GM21360 (cell line): Measurements from ENCODE around the gene CDH1.

Experiments
- ATAC-seq: cut with Tn5 transposase; IDR thresholded peaks from one replicate; pipeline ENCODE4 v1.9.1; 2021; ENCODE audit warnings: mild to moderate bottlenecking, moderate library complexity; ENCODE audit not compliant: unreplicated experiment

The CDH1 gene

GRCh38 chr16:68759062-68759461, 22.0 kb downstream of the CDH1 start:
- ATAC-seq = no peak

DNA sequence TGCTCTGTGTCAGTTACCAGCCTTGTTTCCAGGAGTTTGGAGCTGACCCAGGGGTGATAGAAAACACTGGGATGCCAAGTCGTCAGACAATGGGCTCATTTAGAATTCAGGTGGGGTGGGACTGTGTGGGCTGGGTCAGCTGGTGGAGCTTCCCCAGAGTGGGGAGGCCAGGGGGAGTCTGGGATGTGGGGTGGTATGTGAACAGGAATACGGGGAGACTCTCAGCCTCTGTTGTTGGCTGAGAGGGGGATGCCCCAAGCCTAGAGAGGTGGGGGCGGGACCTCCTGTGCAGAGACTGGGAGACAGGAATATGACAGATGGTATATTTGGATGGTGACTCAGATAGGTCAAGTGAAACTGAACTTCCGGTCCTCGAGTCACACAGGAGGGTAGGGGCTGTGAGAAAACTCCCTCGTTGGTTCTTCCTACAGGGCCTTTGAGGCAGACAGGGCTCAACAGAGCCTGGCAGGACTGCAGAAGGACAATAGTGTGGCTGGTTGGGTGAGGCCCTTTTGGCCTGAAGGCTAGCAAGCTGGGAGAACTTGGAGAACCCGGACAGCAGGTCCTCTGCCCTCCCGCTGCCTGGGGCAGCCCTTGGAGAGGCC, 23.7 kb downstream of the CDH1 start:
- peak; percentile 42 for ATAC-seq

GRCh38 chr16:68762996-68763756, 26.1 kb downstream of the CDH1 start:
- no peak for ATAC-seq

DNA sequence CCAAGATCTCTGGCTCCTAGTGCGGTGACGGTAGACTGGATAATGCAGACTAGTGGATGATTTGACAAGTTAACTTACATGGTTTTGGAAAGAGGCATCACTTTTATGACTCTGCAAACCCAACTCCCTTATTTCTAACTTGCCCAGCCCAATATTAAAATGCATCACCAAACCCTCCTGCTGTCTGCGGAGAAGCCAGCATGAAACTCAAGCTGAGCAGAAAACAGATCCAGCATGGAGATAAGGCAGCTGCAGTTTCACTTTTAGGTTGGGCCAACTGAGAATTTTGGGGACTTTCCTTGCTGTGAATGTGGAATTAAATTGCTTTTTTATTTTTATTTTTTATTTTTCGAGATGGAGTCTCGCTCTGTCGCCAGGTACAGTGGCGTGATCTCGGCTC, 27.8 kb downstream of the CDH1 start:
- ATAC-seq = no peak

GRCh38 chr16:68767581-68767980, 30.5 kb downstream of the CDH1 start:
- ATAC-seq = no peak

- ATAC-seq = no peak
Observed at GRCh38 chr16:68768175-68768574, 31.1 kb downstream of the CDH1 start.

DNA sequence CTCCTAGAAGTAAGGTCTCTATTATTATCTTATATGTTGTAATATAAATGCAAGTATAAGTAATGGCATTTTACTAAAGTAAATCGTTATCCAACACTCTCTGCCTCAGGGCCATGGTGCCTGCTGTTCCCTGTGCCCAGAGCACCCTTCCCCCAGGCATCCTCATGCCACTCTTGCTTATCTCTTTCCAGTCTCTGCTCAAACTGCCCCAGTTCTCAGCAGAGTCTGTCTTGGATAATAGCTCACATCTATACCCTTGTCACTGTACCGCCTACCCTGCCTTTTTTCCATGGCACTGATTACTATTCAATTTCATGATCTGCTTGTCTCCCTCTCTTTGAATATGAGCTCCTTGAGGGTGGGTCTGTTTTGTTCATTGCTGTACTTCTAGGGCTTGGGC, 31.7 kb downstream of the CDH1 start:
- ATAC-seq = no peak

DNA sequence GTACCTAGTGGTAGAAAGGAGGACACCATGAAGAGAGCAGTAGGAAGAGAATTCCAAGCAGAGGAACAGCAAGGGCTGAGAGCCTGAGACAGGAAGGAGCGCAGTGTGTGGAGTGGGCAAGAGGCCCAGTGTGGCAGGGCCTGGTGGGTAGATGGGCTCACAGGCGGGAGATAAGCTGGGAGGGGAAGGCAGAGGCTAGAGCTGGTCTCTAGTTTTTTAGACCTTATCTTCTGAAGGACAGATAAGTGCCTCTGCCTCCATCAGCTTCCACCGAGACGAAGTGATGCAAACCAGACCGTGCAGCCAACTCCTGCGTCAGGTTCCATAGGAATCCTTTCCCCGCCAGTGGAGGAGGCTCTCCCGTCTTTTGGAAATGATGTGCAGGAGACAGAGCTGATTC, 33.6 kb downstream of the CDH1 start:
- no peak for ATAC-seq

DNA sequence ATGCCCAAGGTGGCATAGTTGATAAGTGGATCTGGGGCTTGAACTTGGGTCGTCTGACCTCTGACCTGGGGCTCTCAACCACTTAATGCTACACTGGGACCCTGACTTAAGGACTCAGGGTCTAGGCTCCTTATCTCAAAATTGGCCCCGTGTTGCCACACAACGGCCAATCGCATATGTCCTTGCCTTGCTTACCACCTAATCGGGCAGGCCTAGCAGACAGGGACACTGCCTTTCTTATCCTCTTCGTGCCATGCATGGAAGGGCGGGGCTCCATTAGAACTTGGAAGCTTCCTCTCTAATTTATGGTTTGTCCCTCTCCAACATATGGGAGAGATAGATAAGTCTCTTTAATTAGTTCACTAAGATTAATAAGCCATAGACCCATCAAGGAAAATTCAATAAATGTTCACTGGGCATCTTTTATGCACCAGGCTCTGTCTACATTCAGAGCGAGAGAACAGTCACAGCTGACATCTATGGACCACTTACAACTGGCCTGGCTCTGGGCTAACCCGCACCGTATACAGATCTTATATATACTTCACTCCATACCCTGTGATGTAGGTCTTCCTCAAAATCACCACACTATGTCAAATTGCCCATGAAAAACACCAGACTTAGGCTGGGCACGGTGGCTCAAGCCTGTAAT, 35.1 kb downstream of the CDH1 start:
- no peak for ATAC-seq

DNA sequence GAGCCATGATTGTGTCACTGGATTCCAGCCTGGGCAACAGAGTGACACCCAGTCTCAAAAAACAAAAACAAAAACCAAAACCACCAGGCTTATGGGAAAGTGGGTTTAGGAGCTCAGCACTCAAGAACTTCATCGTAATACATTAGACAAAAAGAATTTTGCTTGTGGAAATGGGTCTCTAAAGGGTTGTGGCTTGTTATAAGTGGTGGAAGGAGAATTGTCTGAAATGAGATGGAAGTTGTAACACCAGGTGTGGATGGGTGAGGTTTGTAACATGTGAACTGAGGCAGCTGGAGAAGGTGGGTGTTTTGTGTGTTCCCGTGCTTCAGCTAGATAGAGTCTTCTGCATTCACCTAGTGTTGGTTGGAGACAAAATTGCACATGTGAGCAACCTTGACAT, 35.8 kb downstream of the CDH1 start:
- ATAC-seq = no peak

GRCh38 chr16:68774982-68775634, 38.0 kb downstream of the CDH1 start:
- ATAC-seq = no peak

GRCh38 chr16:68776821-68777485, 39.9 kb downstream of the CDH1 start:
- ATAC-seq = peak; percentile 77

DNA sequence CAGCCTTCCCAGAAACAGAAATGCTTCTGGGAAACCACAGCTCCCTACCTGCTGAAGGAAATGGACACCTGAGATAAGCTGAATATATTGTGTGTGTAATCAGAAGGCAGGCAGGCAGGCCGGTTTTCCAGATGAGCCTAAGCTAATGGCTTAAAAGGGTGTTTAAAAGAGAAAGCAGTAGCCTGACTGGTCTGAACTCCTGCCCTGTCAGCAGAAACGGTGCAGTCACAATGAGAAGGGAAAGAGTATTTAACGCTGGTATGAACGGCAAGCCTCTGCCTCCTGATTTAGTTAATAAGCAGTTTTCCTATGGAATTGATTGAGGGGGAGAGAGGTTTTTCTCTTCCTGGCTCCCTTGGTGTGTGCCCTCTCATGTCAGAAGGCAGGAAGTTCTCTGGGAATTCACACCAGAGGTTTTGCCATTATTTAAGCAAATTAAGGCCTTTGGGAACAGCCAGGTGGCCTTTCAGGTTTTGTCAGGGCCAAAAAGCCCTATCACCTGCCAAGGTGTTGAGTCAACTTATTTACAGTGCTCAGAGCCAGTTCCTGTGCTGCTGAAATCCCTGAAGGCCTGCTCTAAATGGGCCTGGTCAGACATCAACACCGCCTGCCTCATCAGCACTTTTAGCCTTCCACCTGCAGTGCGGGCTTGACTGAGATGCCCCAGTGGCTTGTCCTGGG, 41.6 kb downstream of the CDH1 start:
- no peak for ATAC-seq

- no peak for ATAC-seq
Observed at GRCh38 chr16:68779891-68780290, 42.8 kb downstream of the CDH1 start.

- no peak for ATAC-seq
Observed at GRCh38 chr16:68781784-68782183, 44.7 kb downstream of the CDH1 start.

DNA sequence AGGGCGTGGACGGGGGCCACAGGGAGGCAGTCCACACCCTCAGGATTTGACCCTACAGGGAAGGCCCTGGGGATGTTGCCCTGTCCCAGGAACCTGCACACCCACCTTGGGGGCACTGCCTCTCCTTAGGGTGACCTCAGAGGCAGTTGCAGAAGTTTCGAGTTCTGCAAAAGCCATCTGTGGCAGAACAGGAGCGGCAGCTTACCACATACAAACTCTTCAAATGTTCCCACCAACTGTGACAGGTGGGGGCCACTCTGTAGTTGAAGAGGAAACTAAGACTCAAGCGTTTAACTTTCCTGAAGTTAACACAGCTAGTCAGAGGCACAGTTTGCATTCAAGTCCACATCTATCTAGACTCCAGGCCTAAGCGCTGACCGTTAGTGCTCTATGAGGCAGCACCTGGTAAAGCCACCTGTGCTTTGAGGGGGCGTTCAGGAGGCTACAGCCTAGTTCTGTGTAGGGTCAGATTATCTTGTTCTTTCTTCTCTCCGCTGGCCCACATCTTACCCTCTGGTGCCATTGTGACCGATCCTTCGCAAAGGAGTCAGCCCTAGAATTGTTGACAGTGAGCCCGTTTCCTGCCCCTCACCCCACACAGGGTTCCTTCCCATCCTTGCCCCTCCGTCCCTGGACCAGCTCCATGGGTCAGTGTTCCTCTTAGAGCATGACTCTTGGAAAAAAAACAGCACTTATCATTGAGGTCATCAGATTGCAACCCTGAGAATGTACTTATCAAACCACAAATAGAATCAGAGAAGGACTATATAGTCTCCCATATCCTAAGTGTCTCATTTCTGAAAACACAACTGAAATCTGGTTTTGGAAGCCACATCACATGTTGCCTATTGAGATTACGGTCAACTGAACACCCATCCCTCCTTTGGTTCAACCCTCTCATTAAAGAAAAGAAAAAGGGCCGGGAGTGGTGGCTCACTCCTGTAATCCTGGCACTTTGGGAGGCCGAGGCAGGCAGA, 45.4 kb downstream of the CDH1 start:
- ATAC-seq = peak; percentile 55

- ATAC-seq = no peak
Observed at GRCh38 chr16:68784226-68784625, 47.1 kb downstream of the CDH1 start.

DNA sequence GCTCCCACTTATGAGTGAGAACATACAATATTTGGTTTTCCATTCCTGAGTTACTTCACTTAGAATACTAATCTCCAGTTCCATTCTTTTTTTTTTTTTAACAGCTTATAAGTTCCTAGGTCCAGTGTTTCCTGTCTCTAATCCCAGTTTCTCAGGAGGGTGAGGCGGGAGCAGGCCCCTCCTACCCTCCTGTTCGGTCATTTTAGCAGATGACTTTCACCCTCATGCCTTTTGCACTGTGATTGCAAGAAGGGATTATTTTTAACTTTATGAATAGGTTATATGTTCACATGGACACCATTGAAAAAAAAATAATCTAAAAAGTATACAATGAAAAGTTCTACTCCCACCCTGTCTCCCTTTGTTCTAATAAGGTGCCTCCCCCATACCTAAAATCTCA, 47.6 kb downstream of the CDH1 start:
- ATAC-seq = no peak

DNA sequence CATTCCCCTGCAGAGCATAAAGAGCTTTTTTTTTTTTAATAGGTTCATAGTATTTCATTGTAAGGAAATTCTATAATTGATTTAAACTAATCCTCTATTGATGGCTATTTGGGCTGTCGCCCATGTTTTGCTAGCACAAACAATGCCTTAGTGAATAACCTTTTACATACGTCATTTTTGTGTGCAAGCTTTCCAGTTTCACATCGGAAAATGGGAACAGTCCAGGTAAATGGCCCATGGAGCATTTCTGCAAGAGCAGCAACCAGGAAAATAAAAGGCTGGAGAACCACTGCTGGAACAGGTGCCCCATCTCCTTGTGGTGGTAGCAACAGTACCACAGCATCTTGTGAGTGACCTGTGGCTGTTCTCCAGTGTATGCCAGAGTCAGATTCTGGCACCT, 48.6 kb downstream of the CDH1 start:
- ATAC-seq = no peak
